Upper lobe of left lung (tissue), 4 donors: Measurements from ENCODE around the gene FMN2.

Experiments used
- EP300 ChIP-seq, 4 donors: sonication (generic); formaldehyde crosslinking; IDR thresholded peaks; one replicate each; pipeline ENCODE4 v1.5.1; 2017; ENCODE audit warnings: antibody characterized with exemption in 4 of 4, control low read depth in 2 of 4
- POLR2A ChIP-seq, 4 donors: fragments of 450-650 bp; IDR thresholded peaks; one replicate each; pipeline ENCODE4 v1.5.1; 2016 to 2017; ENCODE audit warnings: antibody characterized with exemption in 4 of 4, mild to moderate bottlenecking in 2 of 4
- POLR2AphosphoS5 ChIP-seq, 2 donors: sonication (generic); formaldehyde crosslinking; IDR thresholded peaks; one replicate each; pipeline ENCODE4 v1.5.1; 2017; ENCODE audit warnings: antibody characterized with exemption in 2 of 2
- TF ChIP-seq, protein P1 (sequence below), 6 experiments: fragments of 450-650 bp in 4 of 6; fragments of 200-600 bp in 2 of 6; sonication (generic) in 2 of 6; IDR thresholded peaks; one replicate each; pipeline ENCODE4 v1.5.1; 2016 to 2019; ENCODE audit warnings: antibody characterized with exemption in 6 of 6

- TF ChIP-seq POLR2AphosphoS5 (IDR thresholded peaks at IDR 0.05) (no peak), EP300 (IDR thresholded peaks at IDR 0.05) (no peak), POLR2A (IDR thresholded peaks at IDR 0.05) (no peak)
- TF ChIP-seq, protein P1, sequence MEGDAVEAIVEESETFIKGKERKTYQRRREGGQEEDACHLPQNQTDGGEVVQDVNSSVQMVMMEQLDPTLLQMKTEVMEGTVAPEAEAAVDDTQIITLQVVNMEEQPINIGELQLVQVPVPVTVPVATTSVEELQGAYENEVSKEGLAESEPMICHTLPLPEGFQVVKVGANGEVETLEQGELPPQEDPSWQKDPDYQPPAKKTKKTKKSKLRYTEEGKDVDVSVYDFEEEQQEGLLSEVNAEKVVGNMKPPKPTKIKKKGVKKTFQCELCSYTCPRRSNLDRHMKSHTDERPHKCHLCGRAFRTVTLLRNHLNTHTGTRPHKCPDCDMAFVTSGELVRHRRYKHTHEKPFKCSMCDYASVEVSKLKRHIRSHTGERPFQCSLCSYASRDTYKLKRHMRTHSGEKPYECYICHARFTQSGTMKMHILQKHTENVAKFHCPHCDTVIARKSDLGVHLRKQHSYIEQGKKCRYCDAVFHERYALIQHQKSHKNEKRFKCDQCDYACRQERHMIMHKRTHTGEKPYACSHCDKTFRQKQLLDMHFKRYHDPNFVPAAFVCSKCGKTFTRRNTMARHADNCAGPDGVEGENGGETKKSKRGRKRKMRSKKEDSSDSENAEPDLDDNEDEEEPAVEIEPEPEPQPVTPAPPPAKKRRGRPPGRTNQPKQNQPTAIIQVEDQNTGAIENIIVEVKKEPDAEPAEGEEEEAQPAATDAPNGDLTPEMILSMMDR (IDR thresholded peaks at IDR 0.05) = peak in 4 of 6 experiments; percentile 18 to 52 (median 44)
Observed at GRCh38 chr1:240149484-240150094, 57.9 kb downstream of the FMN2 start.
